CD4-positive, alpha-beta T cell treated with Interleukin-21 for 1 hour (primary cell): ENCODE measurements around the gene CLMN.

Experiments used
- DNase-seq: peaks from one replicate; pipeline ENCODE4 v3.0.0-alpha.2; 2020

The CLMN gene

GRCh38 chr14:95340201-95340697 is 20.5 kb upstream of the CLMN start:
- DNase-seq, result no peak

- DNase-seq, result no peak
Measured at GRCh38 chr14:95339301-95339865, 19.7 kb upstream of the CLMN start.

- DNase-seq, result no peak
Measured at GRCh38 chr14:95338436-95338835, 18.7 kb upstream of the CLMN start.

GRCh38 chr14:95337041-95337595 is 17.4 kb upstream of the CLMN start:
- no peak for DNase-seq

- no peak for DNase-seq
Measured at GRCh38 chr14:95336192-95336760, 16.6 kb upstream of the CLMN start.

GRCh38 chr14:95335071-95335470 is 15.4 kb upstream of the CLMN start:
- no peak for DNase-seq

GRCh38 chr14:95334044-95334443 is 14.3 kb upstream of the CLMN start:
- DNase-seq, result no peak

- DNase-seq, result no peak
Measured at GRCh38 chr14:95332641-95333040, 12.9 kb upstream of the CLMN start.

GRCh38 chr14:95331708-95332408 is 12.2 kb upstream of the CLMN start:
- DNase-seq, result no peak

- DNase-seq, result no peak
Measured at GRCh38 chr14:95330591-95331370, 11.1 kb upstream of the CLMN start.

GRCh38 chr14:95329941-95330340 is 10.2 kb upstream of the CLMN start:
- no peak for DNase-seq

- no peak for DNase-seq
Measured at GRCh38 chr14:95328729-95329503, 9.2 kb upstream of the CLMN start.

GRCh38 chr14:95327558-95328374 is 8.1 kb upstream of the CLMN start:
- no peak for DNase-seq

- DNase-seq, result no peak
Measured at GRCh38 chr14:95326987-95327386, 7.3 kb upstream of the CLMN start.

- no peak for DNase-seq
Measured at GRCh38 chr14:95323917-95324316, 4.2 kb upstream of the CLMN start.

GRCh38 chr14:95323361-95323760 is 3.7 kb upstream of the CLMN start:
- no peak for DNase-seq

GRCh38 chr14:95322651-95323050 is 2.9 kb upstream of the CLMN start:
- no peak for DNase-seq

GRCh38 chr14:95321693-95322455 is 2.2 kb upstream of the CLMN start:
- DNase-seq, result no peak

- no peak for DNase-seq
Measured at GRCh38 chr14:95320955-95321600, 1.4 kb upstream of the CLMN start.
